ENCODE results near the gene ATP11A. TPM values are rescaled to one million over a fixed set of nuclear protein-coding genes. Genes with fewer than 3 reads are reported as not detected.

The ATP11A gene
- total RNA-seq, 1 experiment from 2014 or later = 65.3 TPM

DNA sequence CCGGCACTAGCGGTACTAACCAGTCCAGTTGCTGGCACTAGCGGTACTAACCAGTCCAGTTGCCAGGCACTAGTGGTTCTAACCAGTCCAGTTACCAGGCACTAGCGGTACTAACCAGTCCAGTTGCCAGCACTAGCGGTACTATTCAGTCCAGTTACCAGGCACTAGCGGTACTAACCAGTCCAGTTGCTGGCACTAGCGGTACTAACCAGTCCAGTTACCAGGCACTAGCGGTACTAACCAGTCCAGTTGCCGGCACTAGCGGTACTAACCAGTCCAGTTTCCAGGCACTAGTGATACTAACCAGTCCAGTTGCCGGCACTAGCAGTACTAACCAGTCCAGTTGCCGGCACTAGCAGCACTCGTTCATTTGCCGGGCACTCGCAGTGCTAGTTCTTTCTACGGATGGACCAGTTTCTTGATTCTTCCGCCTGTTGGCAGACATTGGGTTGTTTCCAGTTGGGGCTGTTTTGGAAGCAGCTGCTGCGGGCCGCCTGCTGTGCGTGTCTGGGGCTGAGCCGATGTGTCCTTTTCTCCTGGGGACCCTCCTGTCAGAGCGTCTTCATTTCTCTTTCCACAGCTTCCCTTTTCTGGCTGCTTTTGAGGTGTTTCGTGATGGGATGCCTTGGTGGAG lies 155.8 kb downstream of the ATP11A start:
- TF ChIP-seq, protein P1, sequence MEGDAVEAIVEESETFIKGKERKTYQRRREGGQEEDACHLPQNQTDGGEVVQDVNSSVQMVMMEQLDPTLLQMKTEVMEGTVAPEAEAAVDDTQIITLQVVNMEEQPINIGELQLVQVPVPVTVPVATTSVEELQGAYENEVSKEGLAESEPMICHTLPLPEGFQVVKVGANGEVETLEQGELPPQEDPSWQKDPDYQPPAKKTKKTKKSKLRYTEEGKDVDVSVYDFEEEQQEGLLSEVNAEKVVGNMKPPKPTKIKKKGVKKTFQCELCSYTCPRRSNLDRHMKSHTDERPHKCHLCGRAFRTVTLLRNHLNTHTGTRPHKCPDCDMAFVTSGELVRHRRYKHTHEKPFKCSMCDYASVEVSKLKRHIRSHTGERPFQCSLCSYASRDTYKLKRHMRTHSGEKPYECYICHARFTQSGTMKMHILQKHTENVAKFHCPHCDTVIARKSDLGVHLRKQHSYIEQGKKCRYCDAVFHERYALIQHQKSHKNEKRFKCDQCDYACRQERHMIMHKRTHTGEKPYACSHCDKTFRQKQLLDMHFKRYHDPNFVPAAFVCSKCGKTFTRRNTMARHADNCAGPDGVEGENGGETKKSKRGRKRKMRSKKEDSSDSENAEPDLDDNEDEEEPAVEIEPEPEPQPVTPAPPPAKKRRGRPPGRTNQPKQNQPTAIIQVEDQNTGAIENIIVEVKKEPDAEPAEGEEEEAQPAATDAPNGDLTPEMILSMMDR (conservative IDR thresholded peaks at IDR 0.05) = no peak
- Histone ChIP-seq H3K4ac (ENCODE audit: low read depth, low read length) (no peak overlapping the region), H4K20me1 (ENCODE audit: control insufficient read depth, insufficient read depth, insufficient read length) (no peaks in the 10 kb centered on the region), H2BK120ac (ENCODE audit: low read depth, low read length, poor library complexity, severe bottlenecking) (no peak overlapping the region), H2BK20ac (ENCODE audit: low read depth, low read length, poor library complexity, severe bottlenecking) (no peak overlapping the region), H3K79me2 (ENCODE audit: insufficient read depth, low read length) (no peaks in the 10 kb centered on the region), H3K27ac (ENCODE audit: insufficient read length, low read depth, low read length) (no peak overlapping the region), H3K79me1 (ENCODE audit: insufficient read depth, low read depth, low read length, poor library complexity, severe bottlenecking) (no peaks in the 10 kb centered on the region), H2BK15ac (ENCODE audit: low read depth, low read length) (no peak overlapping the region), H3T11ph (ENCODE audit: low read length) (no peak overlapping the region), H3K23me2 (ENCODE audit: insufficient read length, low read depth, low read length, poor library complexity, severe bottlenecking) (no peaks in the 10 kb centered on the region), H3K56ac (ENCODE audit: insufficient read length, low read depth, low read length) (no peak overlapping the region), H3K14ac (ENCODE audit: insufficient read depth, low read length) (no peak overlapping the region), H3K18ac (ENCODE audit: insufficient read length, low read depth, low read length) (no peak overlapping the region), H4K8ac (replicated peaks; ENCODE audit: insufficient read length, low read depth, low read length) (no peak overlapping the region), H3K4me2 (ENCODE audit: insufficient read depth, insufficient read length, low read length) (no peak overlapping the region), H3K9ac (ENCODE audit: extremely low read depth, insufficient read length, low read length) (no peak overlapping the region), H2AK5ac (ENCODE audit: insufficient read length, low read length) (no peak overlapping the region), H3K4me1 (ENCODE audit: insufficient read depth, low read length) (no peaks in the 10 kb centered on the region), H3K27me3 (ENCODE audit: insufficient read depth, low read length) (no peaks in the 10 kb centered on the region), H3K9me3 (ENCODE audit: control insufficient read depth, low read depth, low read length) (no peaks in the 10 kb centered on the region), H4K5ac (ENCODE audit: insufficient read length, low read depth, low read length) (no peak overlapping the region), H4K91ac (ENCODE audit: insufficient read length, low read depth, low read length) (no peak overlapping the region), H2BK12ac (ENCODE audit: insufficient read length, low read depth, low read length) (no peak overlapping the region), H3K23ac (ENCODE audit: insufficient read length, low read depth, low read length) (no peak overlapping the region), H2AFZ (ENCODE audit: low read length) (no peak overlapping the region), H2BK5ac (ENCODE audit: insufficient read length, low read length) (no peak overlapping the region)
- no CpG with 5 or more reads among the region's 23 CpGs for WGBS (ENCODE audit: extremely low coverage, insufficient read length, low lambda C conversion rate)
- H3K27me3 Mint-ChIP-seq (ENCODE audit: low read depth) = no peaks in the 10 kb centered on the region
- DNase-seq = no peak
- H3K4me3 Mint-ChIP-seq = no peak overlapping the region
- H3K36me3 Mint-ChIP-seq (ENCODE audit: insufficient read depth in 1 of 3, low read depth in 3 of 3) = peaks cover 19 to 57% (median 43%) of the 10 kb centered on the region in 3 experiments; a peak in 6 of 7 replicates
- no peak overlapping the region for H3K27ac Mint-ChIP-seq
- H3K9me3 Mint-ChIP-seq = peaks cover 0 to 6% of the 10 kb centered on the region in 2 experiments; a peak in 1 of 5 replicates
- peaks cover 4 to 17% of the 10 kb centered on the region in 2 experiments; a peak in 3 of 4 replicates for H3K4me1 Mint-ChIP-seq

All from H9 (cell line).